ENCODE data around the gene BCORL1. TPM values are rescaled to one million over a fixed set of nuclear protein-coding genes. Genes with fewer than 3 reads are reported as not detected.

Gene BCORL1
- total RNA-seq, 6 experiments from 2014 or later = 2.7 to 9.0 (median 4.8) TPM

DNA sequence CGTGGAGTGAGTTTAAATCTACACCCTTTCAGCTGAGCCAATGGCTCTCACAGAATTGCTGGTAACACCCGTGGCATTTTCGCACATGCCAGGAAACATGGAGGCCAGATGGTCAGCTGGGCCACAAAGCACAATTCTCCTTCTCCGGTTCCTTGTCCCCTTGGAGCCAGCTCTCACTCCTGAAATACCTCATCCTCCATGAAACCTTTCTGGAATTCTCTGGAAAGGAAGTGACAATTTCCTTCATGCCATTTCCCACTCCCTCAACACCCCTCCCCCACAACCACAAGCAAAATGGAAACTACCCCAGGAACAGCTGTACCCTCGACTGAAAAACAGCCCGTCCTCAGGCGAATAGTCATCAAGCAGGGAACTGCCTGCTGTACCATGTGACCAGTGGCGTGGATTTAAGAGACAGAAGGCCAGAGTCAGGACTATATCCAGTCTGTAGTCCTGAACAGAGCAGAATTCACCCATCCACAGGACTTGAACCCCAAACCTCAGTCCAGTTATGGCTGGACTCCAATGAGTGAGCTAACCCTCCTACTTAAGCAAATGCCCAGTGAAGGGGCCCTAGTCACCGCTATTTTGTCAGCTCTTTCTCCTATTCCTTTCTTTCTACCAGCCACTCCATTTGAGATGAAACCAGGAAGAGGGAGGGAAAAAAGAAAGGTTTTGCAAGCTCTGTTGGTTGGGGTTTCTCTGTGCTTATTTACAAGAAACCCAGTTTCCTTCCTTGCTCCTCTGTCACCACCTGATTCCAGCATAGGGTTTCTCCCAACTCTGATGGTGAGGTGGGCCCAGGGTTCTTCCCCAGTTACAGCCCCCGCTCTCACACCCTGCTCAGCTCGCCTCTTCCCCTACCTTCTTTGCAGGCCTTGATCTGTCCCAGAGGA lies 103.4 kb downstream of the BCORL1 start:
- Histone ChIP-seq H3K9me3 (no peaks in the 10 kb centered on the region), H3K4me1 (no peaks in the 10 kb centered on the region), H3K36me3 (no peaks in the 10 kb centered on the region), H3K27ac (peak overlapping the region in 1 of 3 donors; percentile 1), H3K4me3 (no peak overlapping the region), H3K27me3 (no peaks in the 10 kb centered on the region)
- 61% methylated on average over 8 of the region's 11 CpGs for WGBS (ENCODE audit: insufficient coverage, low coverage, low lambda C conversion rate, missing lambda C conversion rate)
- TF ChIP-seq, protein P1, sequence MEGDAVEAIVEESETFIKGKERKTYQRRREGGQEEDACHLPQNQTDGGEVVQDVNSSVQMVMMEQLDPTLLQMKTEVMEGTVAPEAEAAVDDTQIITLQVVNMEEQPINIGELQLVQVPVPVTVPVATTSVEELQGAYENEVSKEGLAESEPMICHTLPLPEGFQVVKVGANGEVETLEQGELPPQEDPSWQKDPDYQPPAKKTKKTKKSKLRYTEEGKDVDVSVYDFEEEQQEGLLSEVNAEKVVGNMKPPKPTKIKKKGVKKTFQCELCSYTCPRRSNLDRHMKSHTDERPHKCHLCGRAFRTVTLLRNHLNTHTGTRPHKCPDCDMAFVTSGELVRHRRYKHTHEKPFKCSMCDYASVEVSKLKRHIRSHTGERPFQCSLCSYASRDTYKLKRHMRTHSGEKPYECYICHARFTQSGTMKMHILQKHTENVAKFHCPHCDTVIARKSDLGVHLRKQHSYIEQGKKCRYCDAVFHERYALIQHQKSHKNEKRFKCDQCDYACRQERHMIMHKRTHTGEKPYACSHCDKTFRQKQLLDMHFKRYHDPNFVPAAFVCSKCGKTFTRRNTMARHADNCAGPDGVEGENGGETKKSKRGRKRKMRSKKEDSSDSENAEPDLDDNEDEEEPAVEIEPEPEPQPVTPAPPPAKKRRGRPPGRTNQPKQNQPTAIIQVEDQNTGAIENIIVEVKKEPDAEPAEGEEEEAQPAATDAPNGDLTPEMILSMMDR (IDR thresholded peaks at IDR 0.05) = no peak
- TF ChIP-seq POLR2A (IDR thresholded peaks at IDR 0.05) = no peak
- intact Hi-C loops (cut with DNase I) = loop anchor here in 1 of 2 donors (10.0 kb wide), 1 partner anchor 99 kb away; no protein-coding TSS in a partner anchor
- ATAC-seq = no peak
- DNase-seq = no peak

GRCh38 chrX:130086447-130087206 lies 104.2 kb downstream of the BCORL1 start:
- H3K36me3 ChIP-seq = no peaks in the 10 kb centered on the region
- H3K4me3 ChIP-seq = no peak overlapping the region
- H3K9me3 ChIP-seq = no peaks in the 10 kb centered on the region
- no peaks in the 10 kb centered on the region for H3K27me3 ChIP-seq
- intact Hi-C loops (cut with DNase I) = loop anchor here in 1 of 2 donors (10.0 kb wide), 1 partner anchor 98 kb away; no protein-coding TSS in a partner anchor
- peak overlapping the region in 1 of 3 donors; percentile 1 for H3K27ac ChIP-seq
- ATAC-seq (peak; percentile 27 to 54 (median 40)), DNase-seq (no peak)
- no peaks in the 10 kb centered on the region for H3K4me1 ChIP-seq
- TF ChIP-seq, protein P1 (IDR thresholded peaks at IDR 0.05) = no peak
- no peak for TF ChIP-seq POLR2A (IDR thresholded peaks at IDR 0.05)
- WGBS (ENCODE audit: insufficient coverage, low coverage, low lambda C conversion rate, missing lambda C conversion rate) = 33% methylated on average over 5 of the region's 13 CpGs

DNA sequence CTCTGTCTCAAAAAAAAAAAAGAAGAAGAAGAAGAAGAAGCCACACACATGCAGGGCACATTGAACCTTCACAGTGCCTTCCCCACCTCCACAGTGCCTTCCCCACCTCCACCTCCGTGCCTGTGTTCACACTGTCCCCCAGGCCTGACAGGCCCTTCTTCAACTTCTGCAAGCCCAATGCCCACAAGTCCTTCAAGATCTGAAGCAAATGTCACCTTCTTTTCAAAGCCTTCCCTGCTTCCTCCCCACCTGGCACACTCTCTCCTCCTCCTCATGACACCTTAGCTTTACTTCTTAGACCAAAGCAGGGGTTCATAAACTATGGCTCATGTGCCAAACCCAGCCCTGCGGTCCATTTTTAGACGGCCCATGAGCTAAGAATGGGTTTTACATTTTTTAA lies 107.9 kb downstream of the BCORL1 start:
- intact Hi-C loops (cut with DNase I) = no loop called here
- ATAC-seq = no peak
- Histone ChIP-seq H3K4me1 (no peaks in the 10 kb centered on the region), H3K4me3 (no peak overlapping the region), H3K27ac (no peak overlapping the region), H3K27me3 (no peaks in the 10 kb centered on the region), H3K36me3 (no peaks in the 10 kb centered on the region), H3K9me3 (no peaks in the 10 kb centered on the region)
- DNase-seq = no peak
- no peak for TF ChIP-seq POLR2A (IDR thresholded peaks at IDR 0.05)
- TF ChIP-seq, protein P1 (IDR thresholded peaks at IDR 0.05) = no peak
- 62% methylated on average over 3 of the region's 3 CpGs for WGBS (ENCODE audit: insufficient coverage, low coverage, low lambda C conversion rate, missing lambda C conversion rate)

DNA sequence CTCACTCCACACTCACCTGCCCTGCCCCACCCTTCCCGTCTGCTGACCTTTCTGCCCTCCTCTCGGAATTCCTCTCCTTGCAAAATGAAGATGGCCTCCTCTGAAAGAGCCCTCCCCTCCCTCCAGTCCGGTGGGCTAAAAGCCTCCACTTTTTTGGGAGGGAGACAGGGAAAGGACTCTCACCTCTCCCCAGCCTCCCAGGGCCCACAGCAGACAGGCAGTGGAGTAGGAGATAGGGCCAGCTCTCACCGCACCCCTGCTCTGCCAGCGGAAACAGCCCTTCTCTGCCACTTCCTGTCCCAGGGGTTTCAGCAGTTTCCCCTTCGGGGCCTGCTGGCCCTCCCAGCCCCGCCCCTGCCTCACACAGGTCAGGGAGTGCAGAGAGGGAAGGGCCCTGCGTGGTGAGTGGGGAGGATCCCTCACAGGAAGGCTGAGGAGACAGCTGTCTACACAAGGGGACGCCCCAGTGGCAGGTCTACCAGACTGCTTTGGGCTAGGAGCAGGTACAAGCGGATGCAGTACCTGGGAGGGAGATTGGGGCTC lies 109.6 kb downstream of the BCORL1 start:
- no peaks in the 10 kb centered on the region for H3K9me3 ChIP-seq
- no peak for TF ChIP-seq POLR2A (IDR thresholded peaks at IDR 0.05)
- TF ChIP-seq, protein P1 (IDR thresholded peaks at IDR 0.05) = no peak
- no peak overlapping the region for H3K27ac ChIP-seq
- H3K27me3 ChIP-seq = no peaks in the 10 kb centered on the region
- H3K4me3 ChIP-seq = no peak overlapping the region
- intact Hi-C loops (cut with DNase I) = no loop called here
- DNase-seq (peak; percentile 50 to 76 (median 54)), ATAC-seq (peak; percentile 73 to 85 (median 76))
- no peaks in the 10 kb centered on the region for H3K36me3 ChIP-seq
- WGBS (ENCODE audit: insufficient coverage, low coverage, low lambda C conversion rate, missing lambda C conversion rate) = 37% methylated on average over 2 of the region's 10 CpGs
- H3K4me1 ChIP-seq = no peaks in the 10 kb centered on the region
